ENCODE data around the gene SLC6A4. TPM values are rescaled to one million over a fixed set of nuclear protein-coding genes. Genes with fewer than 3 reads are reported as not detected.

Gene SLC6A4
- total and polyA plus RNA-seq, 2 of the 8 experiments (the other 6 are each of a cell fraction or from before 2014, with no cell fraction given) = 0.09 to 0.33 TPM

DNA sequence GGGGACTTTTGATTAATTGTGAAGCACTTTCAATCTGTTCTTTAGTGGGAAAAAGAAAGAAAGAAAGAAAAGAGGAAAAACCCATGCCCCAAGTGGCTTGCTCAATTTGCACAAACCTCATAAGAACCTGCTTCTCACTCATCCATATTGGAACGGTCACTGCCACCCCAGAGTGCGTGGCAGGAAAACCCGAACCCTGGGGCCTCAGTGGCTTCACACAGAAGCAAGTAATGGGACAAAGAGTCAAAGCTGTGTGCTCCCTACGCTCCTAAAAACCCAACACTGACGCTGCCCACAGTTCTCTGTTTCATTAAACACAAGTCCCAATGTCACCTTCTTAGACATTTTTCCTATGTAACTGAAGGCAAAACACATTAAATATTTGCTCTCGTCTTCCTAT is 1.2 kb downstream of the SLC6A4 start:
- H3K14ac ChIP-seq (ENCODE audit: insufficient read length) = no peak overlapping the region
- no peak for TF ChIP-seq RAD21 (IDR thresholded peaks at IDR 0.05 in 1 of 2, conservative IDR thresholded peaks at IDR 0.05 in 1 of 2; ENCODE audit: low read depth in 2 of 2, low read length in 2 of 2)
- H3K36me3 ChIP-seq (ENCODE audit: control insufficient read depth in 2 of 4, insufficient read depth in 4 of 4, low read length in 3 of 4) = peaks cover 0 to 7% (median 0%) of the 10 kb centered on the region in 4 experiments; a peak in 1 of 8 replicates
- DNase-seq (ENCODE audit: low read depth in 1 of 2, low spot score in 2 of 2) (no peak), FAIRE-seq (no peak)
- no peak overlapping the region for H3K4me2 ChIP-seq (ENCODE audit: insufficient read depth in 1 of 2, low read depth in 2 of 2, low read length in 2 of 2)
- H3K23me2 ChIP-seq (ENCODE audit: low read depth, low read length) = peaks cover 17% of the 10 kb centered on the region; the same call in 1 of the 2 replicates
- peaks cover 0 to 18% (median 15%) of the 10 kb centered on the region in 4 experiments; a peak in 5 of 7 replicates for H3K4me1 ChIP-seq (replicated peaks in 1 of 4; ENCODE audit: control insufficient read depth in 3 of 4, insufficient read depth in 4 of 4, low read length in 3 of 4)
- no peaks in the 10 kb centered on the region for H3K79me2 ChIP-seq (ENCODE audit: control insufficient read depth in 1 of 2, insufficient read depth in 2 of 2, low read length in 2 of 2)
- no peak overlapping the region for H2BK5ac ChIP-seq (ENCODE audit: low read depth, low read length)
- H3K9ac ChIP-seq (replicated peaks in 1 of 4; ENCODE audit: extremely low read depth in 1 of 4, low read depth in 3 of 4, low read length in 3 of 4) = no peak overlapping the region
- peaks cover 0 to 4% of the 10 kb centered on the region in 2 experiments; a peak in 1 of 4 replicates for H3K9me3 ChIP-seq (ENCODE audit: insufficient read depth in 2 of 2, low read depth in 1 of 2, low read length in 1 of 2)
- H3K79me1 ChIP-seq (ENCODE audit: low read depth, low read length) = no peaks in the 10 kb centered on the region
- no peak overlapping the region for H3K18ac ChIP-seq (ENCODE audit: extremely low read depth, low read length)
- no peak overlapping the region for H3K4me3 ChIP-seq (ENCODE audit: extremely low read depth in 1 of 4, insufficient read depth in 2 of 4, low read depth in 3 of 4, low read length in 4 of 4)
- ChIA-PET POLR2A (ENCODE audit: partially characterized antibody) (interaction anchor here (0.7 to 1.2 kb wide), 3 partner anchors 9 to 11 kb away, joined by 3 to 4 read pairs (median 4); no protein-coding TSS in a partner anchor), CTCF (ENCODE audit: partially characterized antibody) (interaction anchor here (0.6 to 5.0 kb wide), 5 partner anchors 15 to 130 kb away, joined by 3 to 36 read pairs (median 4); no protein-coding TSS in a partner anchor)
- 78% methylated on average over 6 of the region's 6 CpGs; no CpG with 5 or more reads in 1 of the 2 experiments for WGBS, 2 experiments (ENCODE audit: extremely low coverage in 1 of 2, insufficient coverage in 1 of 2, insufficient read length in 1 of 2, insufficient replicate concordance in 2 of 2, low coverage in 1 of 2, low lambda C conversion rate in 2 of 2, missing lambda C conversion rate in 1 of 2)
- no peaks in the 10 kb centered on the region for H4K20me1 ChIP-seq (replicated peaks in 1 of 2; ENCODE audit: control insufficient read depth in 1 of 2, insufficient read depth in 2 of 2, low read length in 2 of 2)
- no peak overlapping the region for H2BK20ac ChIP-seq (ENCODE audit: low read length)
- H2BK120ac ChIP-seq (replicated peaks; ENCODE audit: low read depth, low read length) = no peak overlapping the region
- no peak overlapping the region for H4K8ac ChIP-seq (ENCODE audit: extremely low read depth, insufficient read depth, low read length)
- no peak overlapping the region for H3K23ac ChIP-seq (ENCODE audit: insufficient read length)
- no peak overlapping the region for H3K56ac ChIP-seq (replicated peaks; ENCODE audit: insufficient read length, low read depth, low read length)
- no peak overlapping the region for H2AFZ ChIP-seq (ENCODE audit: low read length)
- no peak overlapping the region for H4K91ac ChIP-seq (replicated peaks; ENCODE audit: insufficient read length, low read length)
- no peak overlapping the region for H2AK5ac ChIP-seq (ENCODE audit: low read depth, low read length)
- H3K4ac ChIP-seq (replicated peaks; ENCODE audit: insufficient read length, low read depth, low read length) = no peak overlapping the region
- H3K27me3 ChIP-seq (replicated peaks in 1 of 4; ENCODE audit: control insufficient read depth in 3 of 4, extremely low read depth in 1 of 4, insufficient read depth in 3 of 4, low read length in 3 of 4) = peaks cover 32 to 61% (median 57%) of the 10 kb centered on the region in 4 experiments
- H2BK15ac ChIP-seq (ENCODE audit: low read length) = no peak overlapping the region
- H4K5ac ChIP-seq (ENCODE audit: insufficient read length, low read depth, low read length) = no peak overlapping the region
- H2BK12ac ChIP-seq (ENCODE audit: low read depth, low read length) = no peak overlapping the region
- no peak overlapping the region for H3K27ac ChIP-seq (ENCODE audit: low read depth, low read length)

Data from H1 (cell line).